Measurements from ENCODE around the gene RAP1GAP2.

DNA sequence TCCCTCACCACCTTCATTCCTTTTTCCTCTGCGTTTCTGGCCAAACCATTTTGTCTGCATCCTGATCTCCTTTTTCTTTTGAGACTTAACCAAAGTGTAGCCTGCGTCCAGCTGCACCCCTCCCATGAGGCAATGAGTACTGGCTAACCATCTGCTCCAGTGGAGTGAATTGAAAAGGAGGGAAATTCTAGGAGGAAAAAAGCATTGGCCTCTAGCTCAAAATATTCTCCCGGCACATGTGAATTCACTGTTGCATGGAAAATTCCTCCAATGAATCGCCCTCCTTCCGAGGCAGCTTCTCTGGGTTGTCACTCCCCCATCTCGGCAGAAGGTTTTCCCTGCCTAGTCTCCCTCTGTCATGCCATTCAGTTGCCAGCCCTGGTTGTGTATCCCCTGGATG is 5.6 kb downstream of the RAP1GAP2 start:
- no peak for TF ChIP-seq EZH2 (IDR thresholded peaks at IDR 0.05; ENCODE audit: insufficient read depth, low read length)
- TF ChIP-seq, protein P1, sequence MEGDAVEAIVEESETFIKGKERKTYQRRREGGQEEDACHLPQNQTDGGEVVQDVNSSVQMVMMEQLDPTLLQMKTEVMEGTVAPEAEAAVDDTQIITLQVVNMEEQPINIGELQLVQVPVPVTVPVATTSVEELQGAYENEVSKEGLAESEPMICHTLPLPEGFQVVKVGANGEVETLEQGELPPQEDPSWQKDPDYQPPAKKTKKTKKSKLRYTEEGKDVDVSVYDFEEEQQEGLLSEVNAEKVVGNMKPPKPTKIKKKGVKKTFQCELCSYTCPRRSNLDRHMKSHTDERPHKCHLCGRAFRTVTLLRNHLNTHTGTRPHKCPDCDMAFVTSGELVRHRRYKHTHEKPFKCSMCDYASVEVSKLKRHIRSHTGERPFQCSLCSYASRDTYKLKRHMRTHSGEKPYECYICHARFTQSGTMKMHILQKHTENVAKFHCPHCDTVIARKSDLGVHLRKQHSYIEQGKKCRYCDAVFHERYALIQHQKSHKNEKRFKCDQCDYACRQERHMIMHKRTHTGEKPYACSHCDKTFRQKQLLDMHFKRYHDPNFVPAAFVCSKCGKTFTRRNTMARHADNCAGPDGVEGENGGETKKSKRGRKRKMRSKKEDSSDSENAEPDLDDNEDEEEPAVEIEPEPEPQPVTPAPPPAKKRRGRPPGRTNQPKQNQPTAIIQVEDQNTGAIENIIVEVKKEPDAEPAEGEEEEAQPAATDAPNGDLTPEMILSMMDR (IDR thresholded peaks at IDR 0.05; ENCODE audit: insufficient read depth, low read depth, low read length) = no peak
